HG02571 (cell line): ENCODE data around the gene KRT84.

Experiments
- ATAC-seq: cut with Tn5 transposase; IDR thresholded peaks from one replicate; pipeline ENCODE4 v1.9.1; 2021; ENCODE audit warnings: mild to moderate bottlenecking, moderate library complexity; ENCODE audit not compliant: unreplicated experiment

KRT84 gene, protein sequence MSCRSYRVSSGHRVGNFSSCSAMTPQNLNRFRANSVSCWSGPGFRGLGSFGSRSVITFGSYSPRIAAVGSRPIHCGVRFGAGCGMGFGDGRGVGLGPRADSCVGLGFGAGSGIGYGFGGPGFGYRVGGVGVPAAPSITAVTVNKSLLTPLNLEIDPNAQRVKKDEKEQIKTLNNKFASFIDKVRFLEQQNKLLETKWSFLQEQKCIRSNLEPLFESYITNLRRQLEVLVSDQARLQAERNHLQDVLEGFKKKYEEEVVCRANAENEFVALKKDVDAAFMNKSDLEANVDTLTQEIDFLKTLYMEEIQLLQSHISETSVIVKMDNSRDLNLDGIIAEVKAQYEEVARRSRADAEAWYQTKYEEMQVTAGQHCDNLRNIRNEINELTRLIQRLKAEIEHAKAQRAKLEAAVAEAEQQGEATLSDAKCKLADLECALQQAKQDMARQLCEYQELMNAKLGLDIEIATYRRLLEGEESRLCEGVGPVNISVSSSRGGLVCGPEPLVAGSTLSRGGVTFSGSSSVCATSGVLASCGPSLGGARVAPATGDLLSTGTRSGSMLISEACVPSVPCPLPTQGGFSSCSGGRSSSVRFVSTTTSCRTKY

DNA sequence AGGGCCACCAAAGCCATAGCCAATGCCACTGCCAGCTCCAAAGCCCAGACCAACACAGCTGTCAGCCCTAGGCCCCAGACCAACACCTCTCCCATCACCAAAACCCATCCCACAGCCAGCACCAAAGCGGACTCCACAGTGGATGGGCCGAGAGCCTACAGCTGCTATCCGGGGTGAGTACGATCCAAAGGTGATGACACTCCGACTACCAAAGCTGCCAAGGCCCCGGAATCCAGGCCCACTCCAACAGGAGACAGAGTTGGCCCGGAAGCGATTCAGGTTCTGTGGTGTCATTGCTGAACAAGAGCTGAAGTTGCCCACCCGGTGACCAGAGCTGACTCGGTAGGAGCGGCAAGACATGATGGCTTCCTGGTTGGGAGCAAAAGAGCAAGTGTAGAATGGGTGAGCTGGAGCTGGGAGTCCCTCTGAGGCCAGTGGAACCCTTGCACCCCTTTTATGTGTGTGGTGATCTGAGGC lies at the start of gene KRT84:
TSS of gene KRT84 (minus strand) at position 427 of the 477 bp plus-strand sequence. CDS start at position 360, 67 bp downstream.
- no peak for ATAC-seq

GRCh38 chr12:52434760-52435530 lies 49.5 kb upstream of the KRT84 start:
- ATAC-seq: no peak

DNA sequence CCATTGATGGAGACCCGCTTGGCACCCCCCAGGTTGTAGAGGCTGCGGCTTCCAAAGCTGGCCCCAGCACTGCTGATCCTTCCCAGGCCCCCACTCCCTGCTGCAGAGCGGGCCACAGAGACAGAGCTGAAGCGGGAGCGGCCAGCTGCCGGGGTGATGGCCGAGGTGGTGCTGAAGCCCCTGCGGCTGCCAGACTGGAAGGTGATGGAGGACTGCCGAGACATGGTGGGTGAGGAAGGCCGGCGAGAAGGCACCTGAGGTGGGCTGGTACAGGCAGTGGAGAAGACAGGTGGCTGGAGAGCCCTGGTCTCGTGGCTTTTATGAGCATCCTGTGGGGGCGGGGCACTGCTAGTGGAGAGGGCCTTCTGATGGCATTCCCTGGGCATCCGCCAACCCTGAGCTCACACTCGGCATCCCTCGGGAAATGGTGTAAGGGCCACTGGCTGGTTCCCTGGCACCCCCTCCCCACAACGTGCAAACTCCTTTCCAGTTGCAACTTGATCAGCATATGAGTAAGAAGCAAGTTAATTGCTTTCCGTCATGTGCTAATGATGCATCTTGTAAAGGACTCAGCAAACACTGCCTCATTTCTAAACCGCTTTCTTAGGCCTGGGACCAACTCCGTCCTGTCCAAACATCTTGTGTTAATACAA lies 48.8 kb upstream of the KRT84 start, which contains the start of gene KRT75:
TSS of gene KRT75 (minus strand) at position 291 of the 653 bp plus-strand sequence. CDS start at position 224, 67 bp downstream.
- ATAC-seq: no peak

DNA sequence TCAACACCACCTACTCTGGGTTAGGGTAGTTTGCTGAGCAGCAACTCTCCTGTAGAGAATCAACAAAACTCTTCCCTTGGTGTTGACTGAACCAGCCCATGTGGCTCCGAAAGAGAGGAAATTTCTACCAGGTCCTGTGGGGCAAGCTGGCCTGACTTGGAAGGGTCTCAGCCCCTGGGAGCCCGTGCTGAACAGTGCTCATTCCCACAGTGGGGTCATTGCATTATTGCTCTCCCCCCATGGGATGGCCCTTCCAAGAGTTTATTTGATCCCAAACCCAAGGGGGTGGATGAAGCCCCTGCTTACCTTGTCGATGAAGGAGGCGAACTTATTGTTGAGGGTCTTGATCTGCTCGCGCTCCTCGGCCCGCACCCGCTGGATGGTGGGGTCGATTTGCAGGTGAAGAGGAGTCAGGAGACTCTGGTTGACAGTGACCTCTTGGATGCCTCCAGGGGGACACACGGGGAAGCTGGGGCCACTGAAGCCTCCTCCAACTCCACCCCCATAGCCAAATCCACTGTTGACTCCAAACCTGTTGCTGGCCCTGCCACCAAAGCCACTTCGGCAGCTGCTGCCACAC lies 48.1 kb upstream of the KRT84 start:
- no peak for ATAC-seq

DNA sequence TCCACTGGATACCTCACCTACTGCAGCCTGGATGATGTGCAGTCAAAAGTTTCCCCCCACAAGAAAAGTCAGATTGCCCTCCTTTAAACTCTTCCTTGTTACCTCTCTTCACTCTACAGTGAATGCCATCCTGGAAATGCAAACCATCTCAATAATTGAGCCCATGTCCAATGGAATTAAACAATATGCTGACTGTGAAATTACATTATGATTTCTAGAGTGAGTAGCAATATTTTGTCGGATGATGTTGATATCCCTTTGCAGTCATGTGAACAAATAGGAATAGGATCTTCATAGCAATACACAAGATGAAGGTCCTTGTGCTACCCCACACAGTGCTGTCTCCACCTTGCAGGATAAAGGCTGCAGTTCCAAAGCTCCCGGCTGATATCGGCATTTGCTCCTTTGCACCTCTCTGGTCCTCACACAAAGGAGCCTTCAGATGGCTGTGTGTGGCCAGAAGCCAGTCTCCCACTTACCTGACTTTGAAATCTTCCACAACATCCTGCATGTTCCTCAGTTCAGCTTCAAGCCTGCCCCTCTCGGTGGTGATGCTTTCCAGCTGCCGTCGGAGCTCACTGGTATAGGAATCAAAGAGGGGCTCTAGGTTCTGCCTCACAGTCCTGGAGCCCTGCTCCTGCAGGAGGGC lies 47.2 kb upstream of the KRT84 start:
- no peak for ATAC-seq

DNA sequence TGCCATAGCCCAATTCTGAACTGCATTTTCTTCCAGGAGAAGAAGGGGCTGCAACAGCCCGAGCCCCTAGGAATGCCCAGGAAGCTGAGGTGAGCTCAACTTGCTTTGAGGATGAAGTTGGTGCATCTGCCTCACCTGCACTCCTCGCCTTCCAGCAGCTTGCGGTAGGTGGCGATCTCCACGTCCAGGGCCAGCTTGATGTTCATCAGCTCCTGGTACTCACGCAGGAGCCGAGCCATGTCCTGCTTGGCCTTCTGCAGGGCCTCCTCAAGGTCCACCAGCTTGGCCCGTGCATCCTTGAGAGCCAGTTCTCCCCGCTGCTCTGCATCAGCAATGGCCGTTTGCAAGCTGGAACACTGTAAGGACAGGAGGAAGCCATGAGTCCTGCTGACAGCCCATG lies 42.7 kb upstream of the KRT84 start:
- ATAC-seq: no peak

- ATAC-seq: no peak
Observed at GRCh38 chr12:52427083-52427482, 41.6 kb upstream of the KRT84 start.

DNA sequence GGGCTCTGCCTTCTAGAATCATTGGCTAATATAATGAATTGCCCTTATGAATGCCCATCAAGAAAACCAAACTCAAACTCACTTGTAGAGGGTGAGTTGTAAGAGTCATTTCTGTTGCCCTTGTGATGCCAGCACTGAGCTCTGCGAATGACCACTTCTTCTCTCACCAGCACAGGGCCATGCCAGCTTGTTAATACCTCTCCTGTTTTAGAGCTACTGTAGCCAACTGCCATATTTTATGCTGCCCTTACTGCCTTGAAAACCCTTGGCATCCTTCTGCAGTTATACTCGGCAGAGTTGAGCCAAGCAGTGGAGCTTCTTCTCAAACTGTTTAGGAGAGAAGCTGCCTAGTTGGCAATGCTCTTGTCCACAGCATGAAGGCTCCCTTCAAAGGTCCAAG lies 40.6 kb upstream of the KRT84 start:
- ATAC-seq: no peak

DNA sequence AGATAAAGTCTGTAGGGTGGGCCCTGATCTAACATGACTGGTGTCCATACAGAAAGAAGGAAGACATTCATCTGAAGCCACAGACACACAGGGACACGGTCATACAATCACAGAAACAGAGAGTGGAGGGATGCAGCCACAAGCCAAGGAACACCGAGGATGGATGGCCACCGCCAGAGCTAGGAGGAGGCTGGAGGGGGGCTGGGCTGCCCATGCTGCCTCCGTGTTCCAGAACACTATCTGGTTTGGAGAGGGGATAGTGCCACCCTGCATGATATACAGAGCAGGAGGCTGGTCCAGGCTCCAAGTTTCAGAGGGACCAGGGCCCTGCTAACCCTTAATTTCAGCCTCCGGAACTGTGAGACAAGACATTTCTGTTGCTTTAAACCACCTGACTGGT lies 40.0 kb upstream of the KRT84 start:
- no peak for ATAC-seq

DNA sequence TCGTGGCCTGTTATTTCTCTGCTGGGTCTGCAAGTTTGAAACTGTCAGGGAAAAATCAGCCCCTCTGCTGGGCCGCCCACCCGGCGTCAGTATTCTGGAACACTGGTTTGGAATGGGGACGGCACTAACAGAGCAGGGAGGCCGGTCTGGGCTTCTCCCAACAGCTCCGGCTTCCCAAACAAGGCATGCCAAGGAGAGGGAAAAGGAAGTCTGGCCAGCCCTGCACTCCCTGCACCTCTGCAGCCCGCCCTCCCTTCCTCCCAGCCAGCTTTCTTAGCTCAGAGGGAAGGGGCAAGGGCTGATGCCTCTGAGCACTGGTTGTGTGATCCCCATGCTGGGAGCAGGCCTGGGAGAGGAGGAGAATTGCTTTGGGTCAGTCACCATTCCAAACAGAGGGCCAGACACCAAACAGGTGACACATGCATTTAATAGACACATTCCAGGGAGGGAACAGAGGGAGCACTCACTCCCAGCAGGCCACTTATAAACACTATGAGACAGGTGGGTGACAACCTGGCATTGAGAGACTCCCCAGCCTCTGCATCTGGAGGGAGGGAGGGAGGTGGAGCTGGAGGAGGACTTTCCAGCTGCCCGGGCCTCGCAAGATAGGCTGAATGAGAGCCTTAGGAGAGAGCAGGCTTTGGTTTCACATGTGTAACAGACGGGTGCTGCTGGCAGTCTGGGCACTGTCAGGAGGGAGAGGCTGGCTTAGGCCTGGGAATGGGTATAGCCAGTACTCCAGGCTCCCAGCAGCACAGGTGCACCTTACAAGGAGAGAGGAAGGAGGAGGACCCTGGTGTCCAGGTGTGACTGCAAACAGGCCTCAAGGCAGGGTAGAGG lies 38.4 kb upstream of the KRT84 start:
- ATAC-seq: no peak

DNA sequence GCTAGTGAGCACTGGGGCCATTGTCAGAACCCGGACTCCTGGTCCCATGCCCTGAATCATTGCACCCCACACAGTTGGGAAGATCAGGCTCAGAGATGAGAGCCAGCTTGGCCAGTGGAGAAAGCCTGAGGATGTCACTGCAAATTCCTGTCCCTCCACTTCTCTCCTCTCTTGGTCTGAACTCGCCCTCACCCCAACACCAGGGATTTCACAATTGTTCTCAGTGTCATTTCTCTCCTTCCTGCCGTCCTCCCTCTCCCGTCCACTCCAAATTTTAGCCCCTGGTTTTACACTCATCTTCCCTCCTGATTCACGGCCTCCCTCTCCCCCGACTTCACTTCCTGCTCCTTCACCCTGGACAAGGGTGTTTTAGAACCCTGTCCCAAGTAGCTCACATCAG lies 37.6 kb upstream of the KRT84 start:
- ATAC-seq: no peak

- ATAC-seq: no peak
Observed at GRCh38 chr12:52419656-52420055, 34.2 kb upstream of the KRT84 start.

DNA sequence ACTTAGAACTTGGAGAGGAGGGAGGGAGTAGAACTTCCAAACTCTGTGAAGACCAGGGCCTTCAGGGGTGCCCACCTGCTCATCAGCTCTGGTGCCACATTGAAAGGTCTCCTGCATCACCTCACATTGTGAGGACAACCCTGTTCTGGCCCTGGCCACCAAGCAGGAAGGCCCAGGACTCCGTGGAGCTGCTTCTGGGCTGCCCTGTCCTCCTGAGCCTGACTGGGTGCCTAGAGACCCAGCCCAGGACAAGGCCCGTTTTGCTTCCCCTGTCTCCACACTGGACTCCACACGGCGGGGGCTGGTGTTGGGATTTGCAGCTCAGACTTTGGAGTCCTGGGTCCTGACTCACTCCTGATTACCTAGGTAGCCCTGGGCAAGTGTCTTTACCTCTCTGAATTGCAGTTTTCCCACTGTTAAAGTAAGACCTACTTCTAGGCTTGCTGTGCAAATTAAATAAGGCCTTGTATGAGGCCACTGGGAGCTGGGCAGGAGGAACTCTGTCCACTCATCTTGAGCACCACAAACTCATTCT lies 33.2 kb upstream of the KRT84 start:
- ATAC-seq: no peak

- ATAC-seq: no peak
Observed at GRCh38 chr12:52417740-52418139, 32.3 kb upstream of the KRT84 start.

- no peak for ATAC-seq
Observed at GRCh38 chr12:52416795-52417194, 31.3 kb upstream of the KRT84 start.

GRCh38 chr12:52415870-52416750 lies 30.7 kb upstream of the KRT84 start:
- no peak for ATAC-seq

GRCh38 chr12:52414936-52415335 lies 29.5 kb upstream of the KRT84 start:
- ATAC-seq: no peak

DNA sequence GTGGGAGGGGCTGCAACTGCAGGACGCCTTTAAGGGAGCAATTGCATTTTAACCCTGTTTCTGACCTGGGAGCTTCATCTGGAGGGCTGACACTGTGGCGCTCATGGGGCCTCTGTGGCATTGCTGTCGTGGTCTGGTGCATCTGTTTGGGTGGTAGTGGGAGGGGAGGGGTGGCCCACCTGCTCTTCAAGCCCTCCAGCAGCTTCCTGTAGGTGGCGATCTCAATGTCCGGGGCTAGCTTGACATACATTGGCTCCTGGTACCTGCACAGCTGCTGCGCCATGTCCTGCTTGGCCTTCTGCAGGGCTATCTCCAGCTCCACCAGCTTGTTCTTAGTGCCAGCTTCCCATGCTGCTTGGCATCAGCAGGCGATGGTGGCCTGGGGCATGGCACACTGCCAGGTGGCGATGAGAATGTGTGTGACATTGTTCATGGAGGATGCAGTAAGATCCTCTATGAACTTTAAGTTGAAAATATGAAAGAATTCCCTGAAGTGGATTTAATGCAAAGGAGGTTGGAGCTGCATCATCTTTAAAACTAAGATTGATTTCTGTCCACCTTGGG lies 28.4 kb upstream of the KRT84 start:
- ATAC-seq: no peak
